Activated naive CD4-positive, alpha-beta T cell treated with anti-CD3 and anti-CD28 coated beads, Interleukin-2, amount 10 ng/mL, durations not matched to agents 7 days and 5 days (primary cell): ENCODE data around the gene CERK.

Experiments used
- CTCF ChIA-PET: fragments of 350-600 bp; sonication (Branson Sonifier 250); formaldehyde crosslinking; loops from one replicate; lab custom pipeline; 2021; ENCODE audit warnings: antibody characterized with exemption; lab: Charles Lee
- DNase-seq: peaks from one replicate; pipeline ENCODE4 v3.0.0-alpha.2; 2020
- H3K27ac Mint-ChIP-seq: one replicate; pipeline ENCODE4 v1.8.0; 2021; ENCODE audit warnings: mild to moderate bottlenecking, moderate library complexity, mixed read lengths
- H3K27me3 Mint-ChIP-seq: one replicate; pipeline ENCODE4 v1.8.0; 2021; ENCODE audit warnings: mild to moderate bottlenecking, mixed read lengths
- H3K36me3 Mint-ChIP-seq: one replicate; pipeline ENCODE4 v1.8.0; 2021; ENCODE audit warnings: mixed read lengths
- H3K4me1 Mint-ChIP-seq: one replicate; pipeline ENCODE4 v1.8.0; 2021; ENCODE audit warnings: mixed read lengths
- H3K4me3 Mint-ChIP-seq: one replicate; pipeline ENCODE4 v1.8.0; 2021; ENCODE audit warnings: mild to moderate bottlenecking, moderate library complexity, mixed read lengths
- H3K9me3 Mint-ChIP-seq: one replicate; pipeline ENCODE4 v1.8.0; 2021; ENCODE audit warnings: mixed read lengths

Gene CERK

DNA sequence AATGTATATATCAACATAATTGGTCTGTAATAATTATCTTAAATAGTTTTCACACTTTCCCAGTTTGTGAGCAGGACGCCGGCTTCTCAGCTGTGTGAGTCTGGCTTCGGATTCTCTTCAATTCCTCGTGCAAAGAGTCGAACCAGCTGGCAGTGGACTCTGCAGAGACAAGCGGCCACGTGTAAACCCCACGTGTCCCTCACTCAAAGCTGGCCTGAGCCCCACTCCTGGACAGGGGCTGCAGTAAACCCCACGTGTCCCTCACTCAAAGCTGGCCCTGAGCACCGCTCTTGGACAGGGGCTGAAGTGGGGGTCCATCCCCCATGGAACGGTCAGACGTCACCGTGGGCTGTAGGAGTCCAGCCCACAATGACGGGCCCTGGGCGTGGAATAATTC is 51.0 kb downstream of the CERK start:
- peaks cover 53% of the 10 kb centered on the region for H3K36me3 Mint-ChIP-seq
- H3K27ac Mint-ChIP-seq = no peak overlapping the region
- CTCF ChIA-PET = interaction anchor here (1.5 kb wide), 1 partner anchor 124 kb away, joined by 9 read pairs; no protein-coding TSS in a partner anchor
- peaks cover 33% of the 10 kb centered on the region for H3K4me1 Mint-ChIP-seq
- DNase-seq = no peak
- no peaks in the 10 kb centered on the region for H3K9me3 Mint-ChIP-seq
- H3K27me3 Mint-ChIP-seq = no peaks in the 10 kb centered on the region
- no peak overlapping the region for H3K4me3 Mint-ChIP-seq

DNA sequence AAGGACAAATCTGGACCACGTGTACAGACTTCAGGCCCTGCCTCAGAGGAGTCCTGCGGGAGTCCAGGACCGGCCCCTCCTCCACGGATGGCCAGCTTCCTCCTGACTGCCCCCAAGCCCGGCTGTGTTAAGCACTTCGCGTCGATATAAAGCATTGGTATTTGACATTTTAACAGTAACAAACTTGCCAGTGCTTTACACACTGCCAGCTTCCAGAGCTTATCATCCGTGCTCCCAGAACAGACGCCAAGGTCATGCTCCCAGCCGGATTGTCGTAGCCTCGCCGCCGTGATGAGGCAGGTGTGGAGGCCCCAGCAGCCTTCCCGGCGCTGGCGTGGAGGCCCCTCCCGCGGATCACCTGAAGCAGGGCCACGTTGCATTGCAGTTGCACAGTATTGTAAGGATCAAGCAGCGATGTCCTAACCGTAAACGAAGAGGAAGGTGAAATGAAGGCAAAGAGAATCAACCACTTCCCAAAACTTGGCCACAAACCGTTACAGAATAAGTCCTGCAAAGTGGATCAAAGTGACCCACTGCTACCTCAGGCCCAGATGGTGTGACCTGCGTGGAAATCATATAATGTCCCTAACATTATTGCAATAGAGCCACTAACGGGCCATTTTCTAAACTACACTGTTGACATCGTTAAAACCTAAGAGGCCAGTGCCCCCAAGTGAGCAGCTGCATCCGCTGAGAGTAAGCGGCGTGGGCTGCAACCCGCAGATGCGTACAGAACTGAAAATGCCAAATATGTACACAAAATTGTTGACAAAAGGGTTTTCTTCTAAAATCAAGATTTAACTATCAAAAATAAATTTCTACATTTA is 51.6 kb downstream of the CERK start:
- CTCF ChIA-PET = interaction anchor here (1.5 kb wide), 1 partner anchor 123 kb away, joined by 9 read pairs; no protein-coding TSS in a partner anchor
- no peak for DNase-seq
- peaks cover 33% of the 10 kb centered on the region for H3K4me1 Mint-ChIP-seq
- peaks cover 48% of the 10 kb centered on the region for H3K36me3 Mint-ChIP-seq
- H3K27ac Mint-ChIP-seq = peak overlapping the region; percentile 74
- no peaks in the 10 kb centered on the region for H3K9me3 Mint-ChIP-seq
- no peak overlapping the region for H3K4me3 Mint-ChIP-seq
- H3K27me3 Mint-ChIP-seq = no peaks in the 10 kb centered on the region

DNA sequence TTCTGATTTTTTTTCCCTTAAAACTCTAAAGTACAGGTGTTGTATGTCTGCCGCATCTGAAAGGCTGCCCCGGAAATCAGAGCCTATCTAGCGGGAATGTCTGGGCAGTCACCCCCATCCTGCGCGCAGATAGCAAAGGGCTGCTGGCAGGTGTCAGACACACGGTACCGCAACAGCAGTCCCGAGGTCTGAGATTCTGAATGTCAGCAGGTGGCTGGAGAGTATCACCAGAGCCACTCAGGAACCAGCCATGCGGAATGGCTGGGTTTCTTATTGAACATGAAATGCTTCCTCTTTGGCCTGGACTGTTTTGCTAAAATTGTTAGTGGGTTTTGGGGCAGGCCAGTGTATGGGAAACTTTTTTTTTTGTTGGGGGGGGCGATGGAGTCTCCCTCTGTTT is 53.3 kb downstream of the CERK start:
- H3K36me3 Mint-ChIP-seq = peaks cover 37% of the 10 kb centered on the region
- H3K9me3 Mint-ChIP-seq = no peaks in the 10 kb centered on the region
- H3K27ac Mint-ChIP-seq = peak overlapping the region; percentile 33
- peaks cover 33% of the 10 kb centered on the region for H3K4me1 Mint-ChIP-seq
- H3K27me3 Mint-ChIP-seq = no peaks in the 10 kb centered on the region
- H3K4me3 Mint-ChIP-seq = no peak overlapping the region
- no peak for DNase-seq
- CTCF ChIA-PET = no interaction called here

DNA sequence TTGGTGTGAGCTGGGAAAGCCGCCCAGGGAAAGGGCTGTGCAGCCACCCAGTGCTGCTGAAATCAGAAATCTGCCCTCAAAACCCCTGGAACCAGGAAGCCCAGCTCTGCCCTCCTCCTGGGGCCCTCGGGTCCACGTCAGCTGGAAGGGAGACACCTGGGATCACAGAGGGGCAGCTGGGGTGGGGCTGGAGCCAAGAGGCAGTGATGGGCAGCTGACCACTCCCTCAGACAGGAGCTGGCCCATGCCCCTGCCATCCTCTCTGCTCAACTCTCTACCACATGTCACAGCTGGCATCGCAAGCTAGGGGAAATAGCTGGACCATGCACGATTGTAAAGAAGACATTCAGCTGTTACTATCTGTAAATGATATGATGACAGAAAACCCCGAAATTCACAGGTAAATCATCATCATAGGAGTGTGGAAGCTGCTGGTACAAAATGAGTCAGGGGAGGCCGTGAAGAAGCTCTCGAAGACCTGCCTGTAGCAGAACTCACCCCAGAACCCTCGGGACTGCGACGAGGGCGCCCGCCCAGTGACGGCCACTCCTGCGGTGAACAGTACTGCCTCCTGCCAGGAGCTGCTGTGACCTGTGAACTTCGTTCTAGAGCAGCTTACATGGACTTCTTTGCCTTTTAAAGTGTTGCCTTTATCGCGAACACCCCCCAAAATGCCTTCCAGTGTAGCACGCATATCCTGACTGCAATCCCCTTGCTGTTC is 55.9 kb downstream of the CERK start:
- H3K4me1 Mint-ChIP-seq = peaks cover 31% of the 10 kb centered on the region
- peak overlapping the region; percentile 5 for H3K27ac Mint-ChIP-seq
- H3K4me3 Mint-ChIP-seq = no peak overlapping the region
- H3K27me3 Mint-ChIP-seq = no peaks in the 10 kb centered on the region
- H3K9me3 Mint-ChIP-seq = no peaks in the 10 kb centered on the region
- H3K36me3 Mint-ChIP-seq = peaks cover 34% of the 10 kb centered on the region
- no peak for DNase-seq
- CTCF ChIA-PET = interaction anchor here (0.9 to 3.3 kb wide), 2 partner anchors 114 to 119 kb away, joined by 4 to 14 read pairs; no protein-coding TSS in a partner anchor

DNA sequence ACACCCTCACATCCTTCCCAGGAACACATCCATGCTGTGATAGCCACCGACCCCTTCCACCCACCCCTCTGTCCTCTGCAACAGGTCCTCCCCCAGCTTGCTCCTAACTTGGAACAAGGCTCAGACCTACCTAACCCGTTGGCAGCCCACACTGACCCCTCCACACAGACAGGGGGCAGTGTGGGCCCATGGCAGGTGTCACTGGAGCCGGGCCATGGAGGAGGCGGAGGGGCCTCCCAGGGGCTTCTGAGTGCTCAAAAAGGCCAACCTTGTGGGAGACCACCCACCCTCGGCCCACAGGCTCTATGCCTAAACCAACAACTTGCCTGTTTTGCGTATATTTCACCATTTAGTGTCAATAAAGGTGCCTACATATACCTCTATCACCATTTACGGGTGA is 57.0 kb downstream of the CERK start:
- DNase-seq = peak; percentile 44
- Mint-ChIP-seq H3K4me1 (peaks cover 23% of the 10 kb centered on the region), H3K27ac (no peak overlapping the region), H3K36me3 (peaks cover 27% of the 10 kb centered on the region), H3K27me3 (no peaks in the 10 kb centered on the region), H3K9me3 (no peaks in the 10 kb centered on the region), H3K4me3 (no peak overlapping the region)
- CTCF ChIA-PET = interaction anchor here (3.3 kb wide), 1 partner anchor 117 kb away, joined by 14 read pairs; no protein-coding TSS in a partner anchor

DNA sequence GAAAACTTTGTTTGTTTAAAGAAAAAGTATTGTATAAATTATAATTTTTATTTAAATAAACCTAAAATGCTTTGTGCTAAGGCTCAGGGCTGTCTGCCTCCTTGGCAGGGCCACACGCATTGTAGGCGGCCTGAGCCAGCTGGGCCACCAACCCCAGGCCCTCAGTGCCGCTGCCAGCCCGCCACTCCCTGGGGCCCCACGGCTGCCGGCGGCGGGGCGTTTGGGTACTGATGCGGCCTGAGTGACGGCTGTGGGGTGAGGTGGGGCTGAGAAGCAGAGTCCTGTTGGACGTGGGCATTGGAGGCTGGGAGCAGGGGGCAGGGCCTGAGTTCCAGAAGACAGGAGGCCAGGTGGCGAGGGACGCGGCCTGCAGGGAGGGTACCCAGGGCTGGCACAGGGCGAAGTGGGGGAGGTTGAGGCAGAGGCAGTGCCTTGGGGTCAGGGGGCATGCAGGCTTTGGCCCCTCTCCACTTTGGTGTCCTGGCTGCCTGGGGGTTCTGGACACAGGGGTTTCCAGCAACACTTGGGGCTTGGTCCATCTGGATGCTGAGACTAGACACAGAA is 58.3 kb downstream of the CERK start:
- Mint-ChIP-seq H3K36me3 (peaks cover 15% of the 10 kb centered on the region), H3K4me1 (peaks cover 17% of the 10 kb centered on the region), H3K4me3 (no peak overlapping the region), H3K27me3 (no peaks in the 10 kb centered on the region), H3K9me3 (no peaks in the 10 kb centered on the region), H3K27ac (no peak overlapping the region)
- DNase-seq = no peak
- CTCF ChIA-PET = no interaction called here

DNA sequence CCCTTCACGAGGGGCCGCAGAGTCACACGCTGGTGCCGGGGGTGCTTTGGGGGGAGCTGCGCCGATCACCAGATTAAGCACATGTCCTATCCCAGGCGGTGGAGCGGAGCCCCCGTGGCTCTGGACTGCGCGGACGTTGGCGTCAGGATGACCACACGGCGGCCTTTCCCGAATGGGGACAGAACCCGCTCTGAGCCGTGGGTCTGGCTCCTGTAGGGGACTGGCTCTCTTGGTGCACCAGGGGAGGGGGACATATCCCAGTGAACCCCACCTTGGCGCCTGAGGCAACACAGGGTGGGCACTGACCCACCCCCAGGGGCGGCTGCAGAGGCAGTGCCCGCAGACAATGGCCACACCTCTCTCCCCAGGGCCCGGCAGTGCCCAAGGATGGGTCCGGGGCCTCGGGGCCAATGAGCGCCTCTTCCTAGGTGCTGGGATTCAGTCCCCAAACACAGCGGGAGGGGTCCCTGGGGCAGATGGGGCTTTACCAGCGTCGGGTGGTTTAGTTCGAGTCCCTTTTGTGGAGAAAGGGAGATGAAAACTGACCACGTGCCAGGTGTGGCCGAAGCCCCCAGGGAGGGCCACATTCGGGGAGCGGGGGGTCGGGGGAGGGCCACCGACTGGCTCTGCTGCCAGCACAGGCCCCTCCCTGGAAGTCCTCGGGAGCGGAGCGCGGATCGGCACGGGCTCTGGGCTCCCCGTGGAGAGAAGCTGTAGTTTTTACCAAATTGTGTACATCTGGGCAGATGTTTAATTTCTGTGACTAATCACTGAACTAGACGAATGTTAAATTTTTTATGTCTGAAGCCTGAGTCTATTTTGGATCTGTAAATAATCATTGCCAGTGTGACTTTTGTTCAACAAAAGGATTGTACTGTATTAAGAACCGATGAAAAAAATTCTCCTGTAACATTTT is 59.0 kb downstream of the CERK start:
- Mint-ChIP-seq H3K36me3 (peaks cover 14% of the 10 kb centered on the region), H3K27me3 (no peaks in the 10 kb centered on the region), H3K9me3 (no peaks in the 10 kb centered on the region), H3K27ac (no peak overlapping the region), H3K4me1 (peaks cover 19% of the 10 kb centered on the region), H3K4me3 (no peak overlapping the region)
- DNase-seq = no peak
- CTCF ChIA-PET = interaction anchor here (0.7 kb wide), 1 partner anchor 115 kb away, joined by 3 read pairs; no protein-coding TSS in a partner anchor

DNA sequence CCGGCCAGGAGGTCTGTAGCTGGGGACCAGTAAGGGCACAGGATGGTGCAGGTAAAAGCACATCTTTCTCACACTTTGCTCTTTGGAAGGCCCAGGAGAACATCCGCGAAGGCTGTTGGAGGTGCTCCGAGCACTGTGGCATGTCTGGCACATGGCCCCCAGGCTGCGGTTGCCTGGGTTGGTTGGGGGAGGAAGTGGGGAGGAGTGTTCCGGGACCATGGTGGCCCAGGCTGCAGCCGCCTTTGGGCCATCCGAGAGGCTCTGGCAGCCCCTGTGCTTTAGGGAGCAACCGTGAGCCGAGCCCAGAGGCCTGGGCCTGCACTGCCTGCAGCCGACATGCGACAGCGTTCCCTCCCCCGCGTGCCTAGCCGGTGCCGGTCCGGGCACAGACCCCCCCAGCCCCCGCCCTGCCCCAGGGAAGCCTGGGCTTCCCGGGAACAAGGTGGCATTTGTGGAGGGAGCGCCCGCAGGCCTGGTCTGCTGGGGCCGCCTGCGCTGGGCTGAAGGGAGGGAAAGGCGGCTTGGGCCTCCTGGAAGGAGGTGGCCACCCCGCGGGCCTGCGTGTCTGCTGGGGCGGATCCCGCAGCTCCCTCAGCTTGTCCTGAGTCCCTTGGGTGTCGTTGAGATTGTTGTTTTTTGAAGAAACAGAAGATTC is 59.9 kb downstream of the CERK start:
- H3K4me3 Mint-ChIP-seq = no peak overlapping the region
- no peaks in the 10 kb centered on the region for H3K27me3 Mint-ChIP-seq
- no peak overlapping the region for H3K27ac Mint-ChIP-seq
- CTCF ChIA-PET = interaction anchor here (0.6 to 0.7 kb wide), 2 partner anchors 114 to 931 kb away, joined by 3 read pairs; no protein-coding TSS in a partner anchor
- no peak for DNase-seq
- no peaks in the 10 kb centered on the region for H3K9me3 Mint-ChIP-seq
- peaks cover 12% of the 10 kb centered on the region for H3K36me3 Mint-ChIP-seq
- H3K4me1 Mint-ChIP-seq = peaks cover 26% of the 10 kb centered on the region

DNA sequence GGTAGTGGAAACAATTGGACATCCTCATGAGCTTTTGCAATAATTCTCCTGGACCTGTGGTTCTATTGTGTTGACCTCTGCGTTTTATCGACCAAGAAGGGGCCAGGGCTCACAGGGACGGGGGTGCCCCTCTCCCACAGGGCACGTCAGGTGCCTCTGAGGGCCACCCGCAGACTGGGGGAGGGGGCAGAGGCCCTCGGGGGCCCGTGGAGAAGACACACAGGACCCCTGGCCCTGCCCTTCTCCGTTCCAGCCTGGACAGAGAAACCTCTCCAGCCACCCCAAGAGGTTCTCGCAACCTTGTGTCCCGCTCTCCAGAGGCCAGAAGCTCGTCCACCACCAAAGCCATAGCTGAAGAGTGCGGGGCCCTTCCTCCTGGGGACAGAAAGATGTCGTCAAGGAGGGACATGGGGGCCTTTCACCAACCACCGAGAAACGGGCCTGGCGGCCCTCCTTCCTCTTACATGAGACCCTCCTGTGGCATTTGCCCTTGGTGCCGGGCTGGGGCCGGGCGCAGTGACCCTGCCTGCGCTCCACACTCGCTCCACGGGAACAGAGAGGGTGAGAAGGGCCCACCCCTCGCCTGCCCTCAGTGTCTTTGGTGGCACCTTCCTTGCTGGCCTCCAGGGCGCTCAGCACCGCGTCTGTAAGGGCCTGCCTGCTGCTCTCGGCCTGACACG is 60.6 kb downstream of the CERK start:
- H3K9me3 Mint-ChIP-seq = no peaks in the 10 kb centered on the region
- H3K4me3 Mint-ChIP-seq = no peak overlapping the region
- H3K36me3 Mint-ChIP-seq = peaks cover 12% of the 10 kb centered on the region
- H3K27me3 Mint-ChIP-seq = no peaks in the 10 kb centered on the region
- DNase-seq = no peak
- H3K27ac Mint-ChIP-seq = no peak overlapping the region
- CTCF ChIA-PET = interaction anchor here (0.6 kb wide), 1 partner anchor 931 kb away, joined by 3 read pairs; no protein-coding TSS in a partner anchor
- H3K4me1 Mint-ChIP-seq = peaks cover 32% of the 10 kb centered on the region

DNA sequence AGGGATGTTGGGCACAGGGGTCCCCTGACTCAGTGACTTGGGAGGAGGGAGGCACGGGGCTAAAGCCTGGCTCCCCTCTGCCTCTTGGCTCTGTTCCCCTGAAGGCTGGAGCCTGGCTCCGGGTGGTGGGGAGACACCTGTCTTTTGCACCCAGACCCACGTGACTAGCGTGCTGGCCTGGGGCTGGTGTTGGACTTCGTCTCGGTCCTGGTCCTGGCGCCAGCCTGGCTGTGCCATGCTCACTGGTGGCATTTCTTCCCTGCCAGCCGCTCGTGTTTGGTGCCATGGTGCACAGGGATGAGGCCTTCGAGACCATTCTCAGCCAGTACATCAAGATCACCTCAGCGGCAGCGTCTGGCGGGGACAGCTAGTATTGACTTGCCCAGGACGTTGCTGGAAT is 61.2 kb downstream of the CERK start:
- no peaks in the 10 kb centered on the region for H3K27me3 Mint-ChIP-seq
- peaks cover 10% of the 10 kb centered on the region for H3K36me3 Mint-ChIP-seq
- no peaks in the 10 kb centered on the region for H3K9me3 Mint-ChIP-seq
- CTCF ChIA-PET = no interaction called here
- DNase-seq = no peak
- no peak overlapping the region for H3K4me3 Mint-ChIP-seq
- no peak overlapping the region for H3K27ac Mint-ChIP-seq
- H3K4me1 Mint-ChIP-seq = peaks cover 34% of the 10 kb centered on the region

DNA sequence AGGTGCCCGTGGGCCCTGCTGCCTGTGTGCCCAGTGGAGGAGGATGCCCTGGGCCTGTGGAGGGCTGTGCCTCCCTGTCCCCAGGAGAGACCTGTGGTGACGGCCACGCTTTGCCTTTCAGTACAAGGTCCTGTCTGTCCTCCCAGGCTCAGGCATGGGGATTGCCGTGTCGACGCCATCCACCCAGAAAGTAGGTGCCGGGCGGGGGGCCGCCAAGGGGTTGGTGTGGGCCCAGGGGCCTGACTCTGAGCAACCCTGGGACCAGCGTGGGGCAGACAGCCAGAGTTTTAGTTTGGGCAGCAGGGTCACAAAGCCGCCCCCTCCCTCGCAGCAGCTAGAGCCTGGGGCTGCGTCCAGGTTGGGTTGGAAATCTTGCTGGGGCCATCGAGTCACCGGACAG is 61.6 kb downstream of the CERK start:
- no peaks in the 10 kb centered on the region for H3K9me3 Mint-ChIP-seq
- no peak for DNase-seq
- H3K4me3 Mint-ChIP-seq = no peak overlapping the region
- peaks cover 34% of the 10 kb centered on the region for H3K4me1 Mint-ChIP-seq
- H3K36me3 Mint-ChIP-seq = peaks cover 10% of the 10 kb centered on the region
- H3K27me3 Mint-ChIP-seq = no peaks in the 10 kb centered on the region
- no peak overlapping the region for H3K27ac Mint-ChIP-seq
- CTCF ChIA-PET = no interaction called here

DNA sequence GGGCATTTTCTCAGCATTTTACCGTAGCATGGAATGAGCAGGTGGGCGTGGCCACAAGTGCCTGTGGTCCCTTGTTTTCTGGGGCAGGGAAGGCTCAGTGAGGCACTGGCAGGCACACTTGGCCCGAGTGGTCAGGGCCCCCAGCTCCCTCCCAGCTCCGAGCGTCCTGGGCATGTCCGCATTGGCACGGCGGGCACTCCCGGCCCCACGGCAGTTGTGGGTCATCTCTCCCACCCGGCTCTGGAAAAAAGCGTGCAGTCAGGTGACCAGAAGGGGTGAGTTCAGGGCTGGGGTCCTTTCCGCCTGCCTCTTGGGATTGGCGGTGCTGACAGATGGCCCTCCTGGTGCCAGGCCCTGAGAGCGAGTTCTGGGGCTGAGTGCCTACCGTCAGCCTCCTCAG is 62.1 kb downstream of the CERK start:
- H3K9me3 Mint-ChIP-seq = no peaks in the 10 kb centered on the region
- H3K27me3 Mint-ChIP-seq = no peaks in the 10 kb centered on the region
- H3K4me3 Mint-ChIP-seq = no peak overlapping the region
- CTCF ChIA-PET = interaction anchor here (0.7 kb wide), 1 partner anchor 113 kb away, joined by 5 read pairs; no protein-coding TSS in a partner anchor
- peaks cover 10% of the 10 kb centered on the region for H3K36me3 Mint-ChIP-seq
- H3K27ac Mint-ChIP-seq = no peak overlapping the region
- peaks cover 34% of the 10 kb centered on the region for H3K4me1 Mint-ChIP-seq
- no peak for DNase-seq
